Lung microvascular endothelial cell (primary cell): Measurements from ENCODE around the gene SPON2. TPM values are rescaled to one million over a fixed set of nuclear protein-coding genes. Genes with fewer than 3 reads are reported as not detected.
A peak's percentile ranks its signal among the peaks of the same experiment; 100 is the strongest.

Experiments
- DNase-seq, 2 donors: peaks; one replicate each; pipeline versions ENCODE4 v3.0.0 to v3.0.0-alpha.2; 2010; ENCODE audit warnings: low read depth in 2 of 2
- total RNA-seq: library from RNA; depleted of rRNA; stranded (reverse); fragments of >200 nt; gene quantifications from 2 replicates; pipeline ENCODE4 v1.2.1, GENCODE V29; 2014

Gene SPON2
- total RNA-seq, 1 donor from 2014 or later: 0.40 TPM

DNA sequence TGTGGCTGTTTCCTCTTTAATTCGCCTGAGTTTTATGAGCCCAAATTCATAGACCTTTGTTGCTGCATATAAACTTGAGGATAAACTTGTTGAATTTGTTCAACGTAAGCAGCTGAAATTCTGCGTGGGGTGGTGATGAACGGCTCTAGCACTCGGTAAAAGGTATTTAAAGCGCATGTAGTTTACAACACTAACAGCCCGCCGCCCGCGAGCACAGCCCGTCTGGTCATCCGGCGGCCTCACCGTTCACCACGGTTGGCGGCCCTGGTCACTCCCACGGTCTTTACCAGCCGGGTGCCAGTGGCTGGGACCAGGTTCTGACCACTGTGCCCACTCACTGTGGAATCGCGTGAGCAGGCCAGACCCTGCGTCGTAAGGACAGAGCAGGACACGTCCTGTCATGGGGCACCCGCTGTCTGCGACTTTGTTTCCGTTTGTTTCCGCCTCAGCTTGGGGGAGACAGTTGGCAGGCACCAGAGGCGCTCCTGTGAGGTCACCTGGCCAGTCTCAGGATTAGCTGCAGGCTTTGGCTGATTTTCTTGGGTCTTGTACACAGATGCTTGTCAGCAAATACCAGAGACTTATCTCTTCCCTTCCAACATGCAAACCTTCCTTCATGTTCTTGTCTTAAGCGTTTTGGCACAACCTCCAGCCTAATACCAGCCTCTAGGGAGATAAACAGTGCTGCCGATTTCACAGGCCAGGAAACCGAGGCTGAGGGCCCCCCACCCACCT, 36.8 kb upstream of the SPON2 start:
- DNase-seq: no peak

- no peak for DNase-seq
Observed at GRCh38 chr4:1208266-1208961, 36.0 kb upstream of the SPON2 start.

- DNase-seq: no peak
Observed at GRCh38 chr4:1207603-1208265, 35.4 kb upstream of the SPON2 start.

DNA sequence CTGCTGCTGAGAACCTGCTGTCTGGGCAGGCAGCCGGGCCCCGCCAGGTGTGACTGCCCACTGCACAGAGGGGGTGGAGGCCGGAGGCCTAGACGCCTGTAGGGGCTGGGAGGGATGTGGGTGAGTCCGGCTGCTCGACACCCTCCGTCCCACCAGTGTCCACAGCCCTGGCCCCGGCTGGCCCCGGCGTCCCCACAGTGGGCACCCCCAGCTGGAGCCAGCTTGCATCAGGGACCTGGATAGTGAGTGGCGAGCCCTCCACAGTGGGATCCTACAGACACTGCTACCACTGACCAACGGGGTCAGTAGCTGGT, 34.7 kb upstream of the SPON2 start:
- no peak for DNase-seq

DNA sequence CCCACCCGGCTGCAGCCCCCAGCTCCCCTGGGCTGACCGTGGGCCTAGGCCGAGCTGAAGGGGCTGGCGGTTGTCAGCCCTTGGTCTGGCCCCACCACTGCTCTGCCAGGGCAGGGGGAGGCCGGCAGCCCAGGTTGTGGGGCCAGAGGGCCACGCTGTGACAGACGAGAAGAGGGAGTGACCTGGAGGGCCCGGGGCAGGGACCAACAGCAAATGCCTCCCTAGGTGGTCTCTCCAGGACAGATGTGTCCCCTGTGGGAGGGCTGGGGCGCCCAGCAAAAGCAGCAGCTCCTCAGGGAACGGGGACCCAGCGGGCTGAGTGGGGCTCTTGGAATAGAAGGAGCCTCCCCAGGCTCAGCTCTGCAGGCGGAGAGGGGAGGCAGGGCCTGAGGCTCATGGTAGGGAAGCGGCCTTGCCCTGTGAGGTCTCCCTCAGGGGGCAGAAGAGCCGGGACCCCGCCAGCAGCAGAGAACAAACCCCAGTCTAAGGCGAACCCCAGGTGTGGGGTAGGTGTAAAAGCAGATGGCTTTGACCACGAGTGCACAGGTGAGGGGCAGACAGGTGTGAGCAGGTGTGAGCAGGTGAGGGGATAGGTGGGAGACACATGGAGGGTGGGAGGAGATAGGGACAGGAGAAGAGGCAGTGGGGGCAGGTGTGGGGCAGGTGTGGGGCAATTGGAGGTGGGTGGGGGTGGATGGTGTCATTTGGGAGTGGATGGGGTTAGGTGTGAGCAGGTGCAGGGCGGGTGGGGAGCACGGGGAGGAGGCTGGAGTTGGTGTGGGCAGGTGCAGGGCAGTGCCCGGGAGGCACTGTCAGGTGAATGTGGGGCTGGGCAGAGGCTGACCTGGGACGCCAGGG, 34.1 kb upstream of the SPON2 start:
- no peak for DNase-seq

DNA sequence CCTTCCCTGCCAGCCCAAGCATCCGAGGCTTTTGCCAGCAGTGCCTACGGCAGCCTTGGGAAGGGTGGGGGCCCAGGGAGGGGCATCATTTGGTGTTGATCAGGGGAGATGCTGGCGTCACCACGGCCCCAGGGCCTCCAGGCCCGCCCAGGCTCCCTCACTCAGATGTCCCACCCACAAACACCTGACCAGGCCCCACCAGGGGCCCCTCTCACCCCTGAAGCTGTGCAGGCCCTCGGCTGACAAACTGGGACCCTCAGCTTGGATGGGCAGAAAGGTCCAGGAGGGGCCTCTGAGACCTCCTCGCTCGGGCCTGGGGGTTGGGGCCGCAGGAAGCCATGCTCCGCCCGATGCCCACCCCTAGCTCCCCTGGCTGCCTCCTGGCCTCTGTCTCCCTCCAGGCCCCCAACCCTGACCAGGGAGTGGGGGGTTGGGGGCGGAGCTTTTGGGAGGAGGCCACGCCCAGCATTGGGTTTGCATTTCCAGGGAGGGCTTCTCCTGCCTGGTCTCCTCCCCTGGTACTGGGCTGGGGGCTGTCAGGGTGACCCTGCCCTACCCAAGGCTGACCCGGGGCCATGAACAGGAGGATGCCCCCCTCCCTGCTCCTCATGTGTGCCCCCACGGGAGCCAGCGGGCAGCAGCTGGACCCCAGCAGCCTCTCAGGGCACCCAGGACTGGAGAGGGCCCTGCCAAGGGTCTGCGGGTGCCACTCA, 33.4 kb upstream of the SPON2 start:
- DNase-seq: no peak

DNA sequence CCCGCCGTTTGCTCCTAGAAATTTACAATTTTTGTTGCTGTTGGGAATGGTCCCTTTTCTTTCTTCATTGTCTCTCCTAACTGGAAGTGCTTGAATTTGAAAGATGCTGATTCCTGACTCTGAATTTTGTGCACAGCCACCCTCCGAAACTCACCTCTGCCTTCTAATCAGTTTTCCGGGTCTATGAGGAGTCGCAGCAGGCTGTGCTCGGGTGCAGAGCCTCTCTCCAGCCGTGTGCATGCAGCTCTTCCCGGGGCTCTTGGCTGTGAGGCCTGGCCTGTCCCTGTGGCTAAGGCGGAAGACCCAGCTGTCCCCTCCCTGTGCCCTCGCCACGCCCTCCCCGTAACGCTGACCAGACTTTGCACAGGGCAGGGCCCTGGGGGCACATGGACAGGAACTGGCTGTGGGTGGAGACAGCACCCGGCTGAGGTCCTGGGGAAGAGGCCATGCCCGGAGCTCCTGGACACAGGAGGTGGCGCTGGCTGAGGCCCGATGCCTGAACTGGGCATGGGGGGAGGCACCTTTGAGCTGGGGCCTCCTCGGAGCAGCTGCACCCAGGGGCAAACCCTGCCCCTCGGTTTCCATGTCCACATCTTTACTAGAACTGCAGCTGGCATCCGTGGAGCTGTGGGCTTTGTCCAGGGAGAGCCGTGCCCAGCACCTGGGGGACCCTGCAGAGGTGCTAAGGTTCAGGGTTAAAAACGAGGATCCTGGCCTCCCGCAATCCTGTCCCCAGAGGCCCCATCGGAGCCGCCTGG, 32.6 kb upstream of the SPON2 start:
- DNase-seq: no peak

DNA sequence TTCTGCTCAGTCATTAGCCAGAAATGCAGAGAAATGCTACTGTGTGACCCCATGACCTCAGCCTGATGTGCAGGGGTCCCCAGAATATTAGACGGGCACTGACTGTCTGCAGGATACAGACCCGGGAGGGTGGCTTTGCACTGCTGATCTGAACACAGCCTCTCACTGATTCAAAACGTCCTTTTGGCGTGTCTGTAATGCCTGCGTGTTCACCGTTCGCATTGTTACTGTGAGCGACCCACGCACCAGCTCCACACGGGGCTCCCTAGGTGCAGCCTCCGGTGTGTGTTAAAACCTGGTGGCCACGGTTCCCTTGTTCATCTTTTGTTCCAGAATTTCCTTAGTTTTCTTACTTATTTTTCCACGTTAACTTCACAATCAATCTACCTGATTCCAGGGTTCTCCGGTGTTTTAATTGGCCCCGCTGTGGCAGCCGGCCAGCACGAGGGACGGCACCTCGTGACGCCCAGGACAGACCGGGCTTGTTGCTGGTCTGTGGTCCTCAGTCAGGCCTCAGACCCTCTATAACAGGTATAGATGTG, 32.0 kb upstream of the SPON2 start:
- DNase-seq: no peak

- DNase-seq: no peak
Observed at GRCh38 chr4:1203026-1203616, 30.7 kb upstream of the SPON2 start.

DNA sequence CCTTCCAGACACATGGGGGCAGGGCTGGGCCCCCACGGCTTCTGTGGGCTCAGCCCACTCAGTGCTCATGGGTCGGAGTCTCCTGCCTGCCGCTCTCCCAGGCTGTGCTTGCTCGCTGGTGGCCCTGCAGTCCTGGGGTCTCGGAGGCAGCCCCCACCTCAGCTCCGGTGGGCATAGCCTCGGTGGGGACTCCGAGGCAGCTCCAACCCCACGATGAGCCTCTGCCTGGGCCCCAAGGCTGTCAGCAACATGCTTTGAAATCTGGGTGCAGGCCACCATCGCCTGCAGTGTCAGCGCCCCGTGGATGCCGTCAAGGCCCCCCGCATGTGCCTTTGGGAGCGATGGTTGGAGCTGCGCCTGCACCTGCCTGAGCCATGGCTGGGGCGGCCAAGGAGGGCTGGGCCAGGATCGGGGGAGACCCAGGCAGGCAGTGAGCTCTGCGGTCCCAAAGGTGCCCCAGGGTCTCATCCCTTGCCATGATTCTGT, 30.2 kb upstream of the SPON2 start:
- DNase-seq: no peak

- peak in 1 of 2 donors; percentile 70 for DNase-seq
Observed at GRCh38 chr4:1201851-1202525, 29.6 kb upstream of the SPON2 start.

- peak; percentile 55 to 76 for DNase-seq
Observed at GRCh38 chr4:1200425-1201035, 28.1 kb upstream of the SPON2 start.

- DNase-seq: no peak
Observed at GRCh38 chr4:1199556-1200331, 27.4 kb upstream of the SPON2 start.

DNA sequence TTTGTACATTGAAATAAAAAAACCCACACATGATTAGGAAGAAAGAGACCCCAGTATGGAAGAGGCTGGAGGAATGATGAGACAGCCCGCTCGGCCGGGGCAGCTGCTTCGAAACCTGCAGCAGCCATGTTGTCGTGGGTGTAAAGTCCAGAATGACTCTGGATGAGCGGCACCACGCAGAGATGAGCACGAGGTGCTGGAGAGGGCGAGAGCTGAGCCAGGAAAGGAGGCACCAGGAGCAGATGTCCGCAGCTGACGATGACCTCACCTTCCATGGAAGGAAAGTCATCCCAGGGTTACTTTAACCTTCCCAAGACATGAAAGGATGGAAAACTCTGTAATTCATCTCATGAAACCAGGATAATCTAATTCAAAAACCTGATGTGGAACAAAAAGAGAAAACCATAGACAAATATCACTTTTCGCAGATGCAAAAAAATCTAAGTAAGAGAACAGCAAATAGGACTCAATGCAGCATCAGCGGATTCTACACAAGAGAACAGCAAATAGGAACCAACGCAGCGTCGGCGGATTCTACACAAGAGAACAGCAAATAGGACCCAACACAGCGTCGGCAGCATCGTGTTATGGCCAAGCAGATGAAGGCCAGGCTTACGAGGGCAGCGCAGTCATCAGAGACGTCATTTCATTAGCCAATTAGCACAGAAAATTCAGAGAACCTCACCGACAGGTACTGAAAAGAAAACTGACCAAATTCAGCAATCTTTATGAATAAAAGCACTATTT, 25.9 kb upstream of the SPON2 start:
- no peak for DNase-seq

- DNase-seq: no peak
Observed at GRCh38 chr4:1196421-1197183, 24.2 kb upstream of the SPON2 start.

- DNase-seq: no peak
Observed at GRCh38 chr4:1195891-1196401, 23.6 kb upstream of the SPON2 start.
